Suprapubic skin (tissue), 4 donors: ENCODE results near the gene RBM7. TPM values are rescaled to one million over a fixed set of nuclear protein-coding genes. Genes with fewer than 3 reads are reported as not detected.
A peak's percentile ranks its signal among the peaks of the same experiment; 100 is the strongest.

Experiments used
- DNase-seq, 2 donors: peaks; one replicate each; pipeline ENCODE4 v3.0.0-alpha.2; 2019; ENCODE audit warnings: low spot score in 2 of 2
- H3K27ac ChIP-seq: fragments of 200-600 bp; sonication (generic); one replicate; pipeline ENCODE4 v1.5.1; 2019
- H3K27me3 ChIP-seq: fragments of 200-600 bp; sonication (generic); one replicate; pipeline ENCODE4 v1.5.1; 2019
- H3K36me3 ChIP-seq: fragments of 200-600 bp; sonication (generic); one replicate; pipeline ENCODE4 v1.5.1; 2019
- H3K4me1 ChIP-seq: fragments of 200-600 bp; sonication (generic); one replicate; pipeline ENCODE4 v1.5.1; 2019
- H3K4me3 ChIP-seq: fragments of 200-600 bp; sonication (generic); one replicate; pipeline ENCODE4 v1.5.1; 2019; ENCODE audit warnings: mild to moderate bottlenecking
- H3K9me3 ChIP-seq: fragments of 200-600 bp; sonication (generic); one replicate; pipeline ENCODE4 v1.5.1; 2019
- EP300 ChIP-seq: sonication (generic); formaldehyde crosslinking; IDR thresholded peaks from one replicate; pipeline ENCODE4 v1.6.1; 2017; ENCODE audit warnings: antibody characterized with exemption
- POLR2A ChIP-seq, 2 donors: fragments of 450-650 bp; IDR thresholded peaks; one replicate each; pipeline ENCODE4 v1.6.1; 2017; ENCODE audit warnings: antibody characterized with exemption in 2 of 2, mild to moderate bottlenecking in 2 of 2, moderate library complexity in 2 of 2
- POLR2AphosphoS5 ChIP-seq, 3 donors: sonication (generic); formaldehyde crosslinking; IDR thresholded peaks; one replicate each; pipeline ENCODE4 v1.6.1; 2017; ENCODE audit warnings: antibody characterized with exemption in 3 of 3
- WGBS: methylation state at CpG from one replicate; pipeline ENCODE4 v1.1.5; 2018; 5-methylcytosine and 5-hydroxymethylcytosine counted together
- total RNA-seq, 4 donors: library from RNA; depleted of rRNA; stranded (reverse); fragments of >200 nt; gene quantifications; one replicate each; pipeline ENCODE4 v1.1.0, GENCODE V29; 2016
- TF ChIP-seq, protein P1 (sequence below), 2 donors: fragments of 200-600 bp in 1 of 2; fragments of 450-650 bp in 1 of 2; sonication (generic) in 1 of 2; IDR thresholded peaks; one replicate each; pipeline ENCODE4 v1.5.1; 2016 to 2019; ENCODE audit warnings: antibody characterized with exemption in 2 of 2, mild to moderate bottlenecking in 1 of 2, moderate library complexity in 1 of 2

The RBM7 gene
- total RNA-seq, 4 donors from 2014 or later: 10.2 to 18.4 (median 16.9) TPM

DNA sequence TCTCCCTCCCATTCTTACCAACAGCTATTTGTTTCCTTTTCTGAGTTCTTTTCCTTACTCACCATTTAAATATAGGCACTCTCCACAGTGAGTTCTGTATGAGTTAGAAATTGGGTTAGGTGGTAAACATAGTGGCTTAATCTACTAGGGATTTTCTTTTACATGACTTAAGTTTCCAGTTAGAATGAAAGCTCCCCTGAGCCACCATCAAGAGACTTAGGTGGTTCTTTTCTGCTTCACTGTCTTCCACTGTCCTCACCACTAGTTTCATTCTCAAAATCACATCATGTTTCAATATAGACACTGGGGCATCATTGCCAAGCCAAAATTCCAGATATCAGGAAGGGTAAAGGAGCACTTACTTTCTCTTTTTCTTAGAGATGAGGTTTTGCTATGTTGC lies 29.8 kb downstream of the RBM7 start:
- Histone ChIP-seq H3K4me1 (peaks cover 11% of the 10 kb centered on the region), H3K36me3 (no peaks in the 10 kb centered on the region), H3K27ac (no peak overlapping the region), H3K27me3 (no peaks in the 10 kb centered on the region), H3K4me3 (no peak overlapping the region), H3K9me3 (no peaks in the 10 kb centered on the region)
- TF ChIP-seq, protein P1, sequence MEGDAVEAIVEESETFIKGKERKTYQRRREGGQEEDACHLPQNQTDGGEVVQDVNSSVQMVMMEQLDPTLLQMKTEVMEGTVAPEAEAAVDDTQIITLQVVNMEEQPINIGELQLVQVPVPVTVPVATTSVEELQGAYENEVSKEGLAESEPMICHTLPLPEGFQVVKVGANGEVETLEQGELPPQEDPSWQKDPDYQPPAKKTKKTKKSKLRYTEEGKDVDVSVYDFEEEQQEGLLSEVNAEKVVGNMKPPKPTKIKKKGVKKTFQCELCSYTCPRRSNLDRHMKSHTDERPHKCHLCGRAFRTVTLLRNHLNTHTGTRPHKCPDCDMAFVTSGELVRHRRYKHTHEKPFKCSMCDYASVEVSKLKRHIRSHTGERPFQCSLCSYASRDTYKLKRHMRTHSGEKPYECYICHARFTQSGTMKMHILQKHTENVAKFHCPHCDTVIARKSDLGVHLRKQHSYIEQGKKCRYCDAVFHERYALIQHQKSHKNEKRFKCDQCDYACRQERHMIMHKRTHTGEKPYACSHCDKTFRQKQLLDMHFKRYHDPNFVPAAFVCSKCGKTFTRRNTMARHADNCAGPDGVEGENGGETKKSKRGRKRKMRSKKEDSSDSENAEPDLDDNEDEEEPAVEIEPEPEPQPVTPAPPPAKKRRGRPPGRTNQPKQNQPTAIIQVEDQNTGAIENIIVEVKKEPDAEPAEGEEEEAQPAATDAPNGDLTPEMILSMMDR (IDR thresholded peaks at IDR 0.05): no peak
- TF ChIP-seq EP300 (no peak), POLR2AphosphoS5 (IDR thresholded peaks at IDR 0.05) (no peak), POLR2A (IDR thresholded peaks at IDR 0.05) (no peak)
- DNase-seq: no peak

DNA sequence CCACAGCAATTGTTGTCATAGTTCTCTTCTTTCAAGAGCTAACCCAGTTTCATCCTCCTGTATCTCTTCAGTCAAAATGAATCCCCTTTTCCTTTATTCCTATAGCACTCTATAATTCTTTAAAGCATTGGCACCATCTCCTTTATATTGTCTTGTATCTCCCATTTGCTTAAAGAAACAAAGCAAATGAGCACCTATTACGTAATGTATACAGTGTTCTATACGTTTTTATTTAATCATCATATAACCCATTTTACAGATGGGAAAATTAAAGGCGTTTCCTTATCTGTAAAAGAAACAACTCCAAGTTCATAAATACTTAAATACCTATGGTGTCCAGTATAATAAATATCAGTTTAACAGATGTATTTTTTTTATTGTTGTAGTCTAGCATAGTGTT lies 32.4 kb downstream of the RBM7 start:
- H3K36me3 ChIP-seq: no peaks in the 10 kb centered on the region
- TF ChIP-seq POLR2AphosphoS5 (IDR thresholded peaks at IDR 0.05): no peak
- TF ChIP-seq EP300: no peak
- TF ChIP-seq POLR2A (IDR thresholded peaks at IDR 0.05): no peak
- TF ChIP-seq, protein P1 (IDR thresholded peaks at IDR 0.05): no peak
- WGBS: 83% methylated on average over 3 of the region's 3 CpGs
- H3K4me3 ChIP-seq: no peak overlapping the region
- no peak for DNase-seq
- H3K27ac ChIP-seq: no peak overlapping the region
- no peaks in the 10 kb centered on the region for H3K9me3 ChIP-seq
- no peaks in the 10 kb centered on the region for H3K27me3 ChIP-seq
- peaks cover 11% of the 10 kb centered on the region for H3K4me1 ChIP-seq

DNA sequence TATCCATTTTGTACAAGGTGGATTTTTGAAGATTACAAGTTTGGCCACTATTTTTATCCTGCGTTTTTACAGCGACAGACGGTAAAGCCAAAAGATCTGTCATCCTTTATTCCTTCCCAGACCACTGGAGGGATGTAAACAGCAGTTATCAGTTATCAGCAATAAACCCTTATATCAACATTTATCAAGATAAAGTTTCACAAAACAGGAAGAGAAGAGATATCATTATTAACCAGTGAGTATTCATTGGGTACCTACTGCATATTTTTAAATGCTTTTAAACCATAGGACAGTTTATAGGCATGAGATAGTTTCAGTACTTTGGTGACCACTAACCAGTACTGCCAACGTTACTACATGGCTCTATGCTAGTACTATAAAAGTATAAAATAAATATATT lies 32.9 kb downstream of the RBM7 start:
- peaks cover 12% of the 10 kb centered on the region for H3K4me1 ChIP-seq
- no peak for DNase-seq
- H3K4me3 ChIP-seq: no peak overlapping the region
- H3K27me3 ChIP-seq: no peaks in the 10 kb centered on the region
- 80% methylated on average over 4 of the region's 4 CpGs for WGBS
- TF ChIP-seq POLR2A (IDR thresholded peaks at IDR 0.05) (no peak), POLR2AphosphoS5 (IDR thresholded peaks at IDR 0.05) (no peak)
- TF ChIP-seq, protein P1 (IDR thresholded peaks at IDR 0.05): no peak
- no peaks in the 10 kb centered on the region for H3K36me3 ChIP-seq
- H3K9me3 ChIP-seq: no peaks in the 10 kb centered on the region
- no peak overlapping the region for H3K27ac ChIP-seq

DNA sequence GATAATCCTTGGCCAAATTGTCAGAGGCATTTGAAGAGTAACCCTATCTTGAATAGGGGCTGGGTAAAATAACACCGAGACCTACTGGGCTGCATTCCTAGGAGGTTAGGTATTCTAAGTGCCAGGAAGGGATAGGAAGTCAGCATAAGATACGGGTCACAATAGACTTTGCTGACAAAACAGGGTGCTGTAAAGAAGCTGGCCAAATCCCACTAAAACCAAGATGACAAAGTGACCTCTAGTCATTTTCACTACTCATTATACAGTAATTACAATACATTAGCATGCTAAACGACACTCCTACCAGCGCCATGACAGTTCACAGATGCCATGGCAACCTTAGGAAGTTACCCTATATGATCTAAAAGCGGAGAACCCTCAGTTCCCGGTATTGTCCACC lies 37.8 kb downstream of the RBM7 start:
- Histone ChIP-seq H3K27me3 (no peaks in the 10 kb centered on the region), H3K27ac (no peak overlapping the region), H3K4me3 (no peak overlapping the region), H3K36me3 (no peaks in the 10 kb centered on the region), H3K4me1 (peaks cover 25% of the 10 kb centered on the region), H3K9me3 (no peaks in the 10 kb centered on the region)
- TF ChIP-seq EP300 (no peak), POLR2AphosphoS5 (IDR thresholded peaks at IDR 0.05) (no peak), POLR2A (IDR thresholded peaks at IDR 0.05) (no peak)
- TF ChIP-seq, protein P1 (IDR thresholded peaks at IDR 0.05): no peak
- no peak for DNase-seq
- 66% methylated on average over 6 of the region's 6 CpGs for WGBS

DNA sequence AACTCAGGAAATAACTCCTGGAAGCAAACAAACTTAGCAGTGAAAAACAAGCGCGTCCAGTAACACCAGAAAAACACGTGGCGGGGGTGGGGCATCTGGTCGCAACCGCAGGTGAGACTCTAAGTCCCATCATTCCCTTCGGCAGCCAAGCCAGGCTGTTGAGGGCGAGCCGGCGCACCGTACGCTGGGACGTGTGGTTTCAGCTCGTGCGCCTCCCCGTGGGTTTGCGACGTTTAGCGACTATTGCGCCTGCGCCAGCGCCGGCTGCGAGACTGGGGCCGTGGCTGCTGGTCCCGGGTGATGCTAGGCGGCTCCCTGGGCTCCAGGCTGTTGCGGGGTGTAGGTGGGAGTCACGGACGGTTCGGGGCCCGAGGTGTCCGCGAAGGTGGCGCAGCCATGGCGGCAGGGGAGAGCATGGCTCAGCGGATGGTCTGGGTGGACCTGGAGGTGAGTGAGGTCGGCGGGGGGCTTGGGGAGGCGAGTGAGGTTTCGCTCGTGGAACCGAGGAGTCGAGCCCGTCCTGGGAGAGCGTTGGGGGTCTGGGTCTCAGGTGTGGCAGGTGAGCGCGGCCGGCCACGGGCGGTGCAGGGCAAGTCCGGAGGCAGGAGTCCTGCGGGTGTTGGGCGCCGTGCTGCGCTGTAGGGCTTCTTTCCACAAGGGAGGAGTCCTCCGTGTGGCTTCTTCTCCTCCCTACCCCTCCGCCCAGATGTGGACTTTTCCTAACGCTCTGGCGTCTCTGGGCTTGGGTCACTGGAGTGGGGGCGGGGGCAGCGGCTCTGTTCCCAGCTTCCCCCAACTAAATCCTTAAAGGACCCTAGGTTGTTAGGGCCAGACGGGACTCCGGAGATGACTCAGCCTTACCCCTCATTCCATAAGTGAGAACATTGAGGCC lies 39.0 kb downstream of the RBM7 start, which contains the start of gene REXO2:
TSS of gene REXO2 (plus strand) at position 239 of the 892 bp plus-strand sequence. CDS start at position 301, 62 bp downstream.
- Histone ChIP-seq H3K27me3 (no peaks in the 10 kb centered on the region), H3K9me3 (no peaks in the 10 kb centered on the region), H3K4me1 (peaks cover 25% of the 10 kb centered on the region), H3K4me3 (peak within 1 kb of the TSS; percentile 76), H3K36me3 (peaks cover 8% of the 10 kb centered on the region), H3K27ac (peak within 1 kb of the TSS; percentile 85)
- WGBS: 0% methylated on average over 15 of the region's 64 CpGs
- DNase-seq: peak; percentile 97
- TF ChIP-seq POLR2AphosphoS5 (IDR thresholded peaks at IDR 0.05): peak in 2 of 3 donors; percentile 30 to 39
- peak in 1 of 2 donors; percentile 11 for TF ChIP-seq POLR2A (IDR thresholded peaks at IDR 0.05)
- TF ChIP-seq, protein P1 (IDR thresholded peaks at IDR 0.05): peak in 1 of 2 donors; percentile 30
- no peak for TF ChIP-seq EP300
